IMR-90 (cell line): ENCODE measurements around the gene ORC2. TPM values are rescaled to one million over a fixed set of nuclear protein-coding genes. Genes with fewer than 3 reads are reported as not detected.

Source experiments
- ATAC-seq: fragments of 200-7000 bp; cut with Tn5 transposase; 2 replicates; pipeline ENCODE4 v1.9.1; 2020; ENCODE audit warnings: low read depth, mild to moderate bottlenecking, moderate library complexity
- BruUV-seq: library from RNA; stranded (reverse); fragments of 400-500 nt; replicated peaks from 2 replicates; lab custom pipeline; 2021; lab: Mats Ljungman, UMichigan
- CTCF ChIA-PET: fragments of 300-600 bp; formaldehyde crosslinking; extraction: SDS; loops from one replicate; lab custom pipeline; 2021; ENCODE audit warnings: antibody characterized with exemption; lab: Yijun Ruan, JAX
- POLR2A ChIA-PET: fragments of 300-600 bp; sonication (Branson Sonifier 250); formaldehyde crosslinking; loops from one replicate; lab custom pipeline; 2022; ENCODE audit warnings: antibody characterized with exemption; ENCODE audit not compliant: unreplicated experiment; lab: Charles Lee
- DNase-seq: peaks from one replicate; pipeline ENCODE4 v3.0.0; 2013
- H2AFZ ChIP-seq: replicated peaks from 2 replicates; pipeline ENCODE3; 2013; ENCODE audit warnings: low read length, mild to moderate bottlenecking; ENCODE audit not compliant: poor library complexity
- H2AK5ac ChIP-seq: 2 replicates; pipeline ENCODE4 v1.6.1; 2013; ENCODE audit warnings: low read depth, low read length, inconsistent platforms
- H2AK9ac ChIP-seq: replicated peaks from 2 replicates; pipeline ENCODE3; 2013; ENCODE audit warnings: mild to moderate bottlenecking, low read depth, low read length, moderate library complexity; ENCODE audit not compliant: poor library complexity
- H2BK120ac ChIP-seq: 2 replicates; pipeline ENCODE4 v1.6.1; 2013; ENCODE audit warnings: low read depth, low read length, inconsistent platforms
- H2BK15ac ChIP-seq: 3 replicates; pipeline ENCODE4 v1.6.1; 2013; ENCODE audit warnings: low read depth, low read length, inconsistent platforms
- H2BK20ac ChIP-seq: 2 replicates; pipeline ENCODE4 v1.6.1; 2013; ENCODE audit warnings: low read depth, mild to moderate bottlenecking, inconsistent platforms, low read length, moderate library complexity
- H2BK5ac ChIP-seq: 2 replicates; pipeline ENCODE4 v1.6.1; 2013; ENCODE audit warnings: mild to moderate bottlenecking, low read depth, low read length, inconsistent platforms; ENCODE audit not compliant: poor library complexity, severe bottlenecking
- H3K14ac ChIP-seq: replicated peaks from 2 replicates; pipeline ENCODE4 v1.6.1; 2013; ENCODE audit warnings: low read depth, low read length, inconsistent platforms
- H3K18ac ChIP-seq: 2 replicates; pipeline ENCODE4 v1.6.1; 2013; ENCODE audit warnings: low read depth, low read length, control low read depth
- H3K23ac ChIP-seq: 2 replicates; pipeline ENCODE4 v1.6.1; 2013; ENCODE audit warnings: low read depth, low read length, inconsistent platforms
- H3K27ac ChIP-seq: 2 replicates; pipeline ENCODE4 v1.5.1; 2013; ENCODE audit warnings: mild to moderate bottlenecking, control low read depth, low read length; ENCODE audit not compliant: insufficient read depth
- H3K27me3 ChIP-seq: 2 replicates; pipeline ENCODE4 v1.6.1; 2013; ENCODE audit warnings: low read length; ENCODE audit not compliant: control insufficient read depth, insufficient read depth
- H3K36me3 ChIP-seq: 2 replicates; pipeline ENCODE4 v1.6.1; 2013; ENCODE audit warnings: low read length, mixed read lengths; ENCODE audit not compliant: control insufficient read depth, insufficient read depth
- H3K4ac ChIP-seq: 2 replicates; pipeline ENCODE4 v1.6.1; 2013; ENCODE audit warnings: low read depth, low read length, inconsistent platforms
- H3K4me1 ChIP-seq: 2 replicates; pipeline ENCODE4 v1.6.1; 2013; ENCODE audit warnings: low read length, mixed read lengths; ENCODE audit not compliant: control insufficient read depth, insufficient read depth
- H3K4me2 ChIP-seq: 2 replicates; pipeline ENCODE4 v1.6.1; 2013; ENCODE audit warnings: low read depth, mild to moderate bottlenecking, control low read depth, low read length, moderate library complexity
- H3K4me3 ChIP-seq: 2 replicates; pipeline ENCODE4 v1.5.1; 2013; ENCODE audit warnings: low read depth, mild to moderate bottlenecking, control low read depth, low read length, moderate library complexity; ENCODE audit not compliant: insufficient read depth
- H3K56ac ChIP-seq: 2 replicates; pipeline ENCODE4 v1.6.1; 2013; ENCODE audit warnings: low read length, inconsistent platforms; ENCODE audit not compliant: insufficient read depth; ENCODE audit errors: extremely low read depth
- H3K79me1 ChIP-seq, 2 experiments: 2 replicates each; pipeline ENCODE4 v1.6.1; 2013; ENCODE audit warnings: low read length in 2 of 2, inconsistent platforms in 1 of 2, low read depth in 1 of 2
- H3K9ac ChIP-seq: 2 replicates; pipeline ENCODE4 v1.6.1; 2013; ENCODE audit warnings: low read depth, low read length, control low read depth
- H3K9me1 ChIP-seq: 2 replicates; pipeline ENCODE4 v1.6.1; 2013; ENCODE audit warnings: low read length, inconsistent platforms; ENCODE audit not compliant: insufficient read depth
- H3K9me3 ChIP-seq: 2 replicates; pipeline ENCODE4 v1.6.1; 2013; ENCODE audit warnings: low read length; ENCODE audit not compliant: control insufficient read depth, insufficient read depth
- H4K20me1 ChIP-seq: 2 replicates; pipeline ENCODE4 v1.6.1; 2013; ENCODE audit warnings: low read length, inconsistent platforms; ENCODE audit not compliant: insufficient read depth
- H4K5ac ChIP-seq: 2 replicates; pipeline ENCODE4 v1.6.1; 2013; ENCODE audit warnings: mild to moderate bottlenecking, low read depth, low read length, control low read depth
- H4K8ac ChIP-seq, 2 experiments: 2 replicates each; pipeline ENCODE4 v1.6.1; 2013; ENCODE audit warnings: low read depth in 2 of 2, low read length in 2 of 2, control low read depth in 1 of 2, inconsistent platforms in 1 of 2
- H4K91ac ChIP-seq: 2 replicates; pipeline ENCODE4 v1.6.1; 2013; ENCODE audit warnings: low read depth, low read length, inconsistent platforms; ENCODE audit not compliant: insufficient read depth
- BHLHE40 ChIP-seq: fragments of 150-350 bp; IDR thresholded peaks from 2 replicates; pipeline ENCODE4 v1.6.1; 2016; ENCODE audit warnings: mild to moderate bottlenecking, low read depth, low read length
- CEBPB ChIP-seq: IDR thresholded peaks from 2 replicates; pipeline ENCODE4 v1.6.1; 2012; ENCODE audit warnings: low read depth, low read length, improper control_type of control experiment
- CHD1 ChIP-seq: IDR thresholded peaks from 2 replicates; pipeline ENCODE4 v1.6.1; 2012; ENCODE audit warnings: low read depth, low read length, improper control_type of control experiment
- FOS ChIP-seq: fragments of 150-350 bp; IDR thresholded peaks from 2 replicates; pipeline ENCODE4 v1.6.1; 2016; ENCODE audit warnings: low read depth, low read length
- MAFK ChIP-seq: IDR thresholded peaks from 2 replicates; pipeline ENCODE4 v1.6.1; 2012; ENCODE audit warnings: low read depth, low read length, improper control_type of control experiment
- MAZ ChIP-seq: IDR thresholded peaks from 2 replicates; pipeline ENCODE4 v1.6.1; 2012; ENCODE audit warnings: low read depth, mild to moderate bottlenecking, low read length, improper control_type of control experiment, moderate library complexity, borderline replicate concordance
- MXI1 ChIP-seq: IDR thresholded peaks from 2 replicates; pipeline ENCODE4 v1.6.1; 2012; ENCODE audit warnings: low read depth, mild to moderate bottlenecking, low read length, moderate library complexity, borderline replicate concordance
- NFE2L2 ChIP-seq: fragments of 150-350 bp; IDR thresholded peaks from 2 replicates; pipeline ENCODE4 v1.6.1; 2016; ENCODE audit warnings: low read depth, mild to moderate bottlenecking, low read length
- POLR2A ChIP-seq: IDR thresholded peaks from 2 replicates; pipeline ENCODE4 v1.6.1; 2012; ENCODE audit warnings: mild to moderate bottlenecking, low read depth, low read length
- RAD21 ChIP-seq: IDR thresholded peaks from 2 replicates; pipeline ENCODE4 v1.6.1; 2012; ENCODE audit warnings: low read length, improper control_type of control experiment
- RCOR1 ChIP-seq: IDR thresholded peaks from 2 replicates; pipeline ENCODE4 v1.6.1; 2012; ENCODE audit warnings: mild to moderate bottlenecking, low read length, improper control_type of control experiment; ENCODE audit not compliant: insufficient replicate concordance
- RFX5 ChIP-seq: IDR thresholded peaks from 2 replicates; pipeline ENCODE4 v1.8.0; 2012; ENCODE audit warnings: low read depth, mild to moderate bottlenecking, low read length, moderate library complexity
- SMC3 ChIP-seq: fragments of 150-350 bp; IDR thresholded peaks from 2 replicates; pipeline ENCODE4 v1.6.1; 2016; ENCODE audit warnings: low read depth, mild to moderate bottlenecking, antibody characterized with exemption, low read length, moderate library complexity
- WGBS, 2 experiments: methylation state at CpG; one replicate each; pipeline versions ENCODE4 v1.1.5 to v1.1.7; 2013; ENCODE audit warnings: missing lambda C conversion rate in 2 of 2; ENCODE audit not compliant: insufficient read length in 1 of 2; ENCODE audit errors: extremely low coverage in 2 of 2; 5-methylcytosine and 5-hydroxymethylcytosine counted together
- dilution Hi-C: fragments of 300-500 bp; cut with HindIII; formaldehyde crosslinking; loops from one replicate; pipeline ENCODE4 v1.14.3; 2018; ENCODE audit warnings: low sequenced_read_pairs; ENCODE audit not compliant: unreplicated experiment
- in situ Hi-C: fragments of 300-500 bp; cut with MboI; formaldehyde crosslinking; loops from 3 replicates; pipeline ENCODE4 v1.14.3; 2019; ENCODE audit warnings: low sequenced_read_pairs, inconsistent platforms, mixed read lengths
- intact Hi-C: fragments of 100-400 bp; cut with micrococcal nuclease; formaldehyde crosslinking; loops from 2 replicates; pipeline ENCODE4 v1.10.0; 2022
- polyA plus RNA-seq, 3 experiments: library from polyadenylated mRNA; depleted of rRNA; stranded (reverse); fragments of >200 nt; gene quantifications; 2 replicates each; pipeline ENCODE4 v1.2.3, GENCODE V29; 2012; ENCODE audit warnings: low replicate concordance in 1 of 3
- total RNA-seq: library from RNA; depleted of rRNA; stranded (reverse); fragments of >200 nt; gene quantifications from 2 replicates; pipeline ENCODE4 v1.2.3, GENCODE V29; 2012
- TF ChIP-seq, protein P1 (sequence below): fragments of 150-350 bp; IDR thresholded peaks from 2 replicates; pipeline ENCODE4 v1.6.1; 2017; ENCODE audit warnings: mild to moderate bottlenecking, antibody characterized with exemption, low read length, low read depth
- TF ChIP-seq, protein P2 (sequence below): fragments of 150-350 bp; IDR thresholded peaks from 2 replicates; pipeline ENCODE4 v1.6.1; 2016; ENCODE audit warnings: low read depth, mild to moderate bottlenecking, low read length, moderate library complexity, borderline replicate concordance
- TF ChIP-seq, protein P3 (sequence below): conservative IDR thresholded peaks from 2 replicates; pipeline ENCODE4 v1.5.1; 2012; ENCODE audit warnings: mild to moderate bottlenecking, low read depth, low read length, improper control_type of control experiment

The ORC2 gene
- total and polyA plus RNA-seq, 2 of the 4 experiments (the other 2 are of a cell fraction) = 4.4 to 10.0 TPM

DNA sequence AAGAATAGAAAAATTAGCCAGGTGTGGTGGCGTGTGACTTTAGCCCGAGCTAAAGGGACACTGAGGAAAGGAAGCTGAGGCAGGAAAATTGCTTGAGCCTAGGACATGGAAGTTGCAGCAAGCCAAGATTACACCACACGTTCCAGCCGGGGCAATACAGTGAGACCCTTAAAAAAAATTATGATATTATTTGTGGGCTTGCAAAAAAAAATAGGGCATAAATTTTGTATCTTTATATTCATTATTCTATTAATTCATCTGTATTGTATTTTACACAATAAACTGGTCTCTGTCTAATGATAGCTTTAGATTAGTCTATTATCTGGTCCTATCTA lies 18.1 kb downstream of the ORC2 start:
- CTCF ChIA-PET = interaction anchor here (0.6 to 1.4 kb wide), 4 partner anchors 8 to 29 kb away, joined by 3 to 7 read pairs (median 4); partner anchors contain the start of gene ORC2
- POLR2A ChIA-PET = no interaction called here
- H2BK120ac ChIP-seq = peak overlapping the region; percentile 46

More for the DNA sequence above, 18.1 kb downstream of the ORC2 start:
- Histone ChIP-seq H4K91ac (peak overlapping the region; percentile 21; the same call in 1 of the 2 replicates), H3K4me2 (no peak overlapping the region), H3K9ac (no peak overlapping the region), H2BK15ac (no peak overlapping the region), H2AK9ac (peak overlapping the region; percentile 37), H3K27me3 (no peaks in the 10 kb centered on the region), H3K23ac (no peak overlapping the region), H3K56ac (no peak overlapping the region), H3K18ac (peak overlapping the region; percentile 57; the same call in 1 of the 2 replicates), H3K27ac (peak overlapping the region; percentile 58; the same call in 1 of the 2 replicates), H2BK5ac (peak overlapping the region; percentile 94), H3K36me3 (peaks cover 9% of the 10 kb centered on the region), H2AFZ (no peak overlapping the region), H3K4me1 (peaks cover 7% of the 10 kb centered on the region), H3K9me1 (peaks cover 6% of the 10 kb centered on the region), H3K14ac (no peak overlapping the region; the same call in 1 of the 2 replicates), H4K5ac (no peak overlapping the region), H2BK20ac (peak overlapping the region; percentile 10; the same call in 1 of the 2 replicates), H2AK5ac (0 out of 2 replicates have a peak overlapping the region, but pooled peaks have one; percentile 44), H4K8ac (peak overlapping the region in 1 of 2 experiments; percentile 54; a peak in 1 of 4 replicates), H3K4me3 (no peak overlapping the region), H3K4ac (peak overlapping the region; percentile 54; the same call in 1 of the 2 replicates), H3K9me3 (no peaks in the 10 kb centered on the region), H4K20me1 (no peaks in the 10 kb centered on the region), H3K79me1 (peaks cover 0 to 3% of the 10 kb centered on the region in 2 experiments; a peak in 2 of 4 replicates)
- no CpG with 5 or more reads among the region's 4 CpGs for WGBS, 2 experiments
- no peak for ATAC-seq
- intact Hi-C loops = no loop called here
- TF ChIP-seq NFE2L2 (no peak), MAFK (no peak), RFX5 (no peak), MXI1 (no peak), POLR2A (no peak), MAZ (no peak), SMC3 (no peak), FOS (no peak), RCOR1 (no peak), CEBPB (no peak), RAD21 (no peak), CHD1 (no peak), BHLHE40 (no peak)
- TF ChIP-seq, protein P1, sequence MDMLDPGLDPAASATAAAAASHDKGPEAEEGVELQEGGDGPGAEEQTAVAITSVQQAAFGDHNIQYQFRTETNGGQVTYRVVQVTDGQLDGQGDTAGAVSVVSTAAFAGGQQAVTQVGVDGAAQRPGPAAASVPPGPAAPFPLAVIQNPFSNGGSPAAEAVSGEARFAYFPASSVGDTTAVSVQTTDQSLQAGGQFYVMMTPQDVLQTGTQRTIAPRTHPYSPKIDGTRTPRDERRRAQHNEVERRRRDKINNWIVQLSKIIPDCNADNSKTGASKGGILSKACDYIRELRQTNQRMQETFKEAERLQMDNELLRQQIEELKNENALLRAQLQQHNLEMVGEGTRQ = no peak
- TF ChIP-seq, protein P2, sequence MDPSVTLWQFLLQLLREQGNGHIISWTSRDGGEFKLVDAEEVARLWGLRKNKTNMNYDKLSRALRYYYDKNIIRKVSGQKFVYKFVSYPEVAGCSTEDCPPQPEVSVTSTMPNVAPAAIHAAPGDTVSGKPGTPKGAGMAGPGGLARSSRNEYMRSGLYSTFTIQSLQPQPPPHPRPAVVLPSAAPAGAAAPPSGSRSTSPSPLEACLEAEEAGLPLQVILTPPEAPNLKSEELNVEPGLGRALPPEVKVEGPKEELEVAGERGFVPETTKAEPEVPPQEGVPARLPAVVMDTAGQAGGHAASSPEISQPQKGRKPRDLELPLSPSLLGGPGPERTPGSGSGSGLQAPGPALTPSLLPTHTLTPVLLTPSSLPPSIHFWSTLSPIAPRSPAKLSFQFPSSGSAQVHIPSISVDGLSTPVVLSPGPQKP = no peak
- TF ChIP-seq, protein P3, sequence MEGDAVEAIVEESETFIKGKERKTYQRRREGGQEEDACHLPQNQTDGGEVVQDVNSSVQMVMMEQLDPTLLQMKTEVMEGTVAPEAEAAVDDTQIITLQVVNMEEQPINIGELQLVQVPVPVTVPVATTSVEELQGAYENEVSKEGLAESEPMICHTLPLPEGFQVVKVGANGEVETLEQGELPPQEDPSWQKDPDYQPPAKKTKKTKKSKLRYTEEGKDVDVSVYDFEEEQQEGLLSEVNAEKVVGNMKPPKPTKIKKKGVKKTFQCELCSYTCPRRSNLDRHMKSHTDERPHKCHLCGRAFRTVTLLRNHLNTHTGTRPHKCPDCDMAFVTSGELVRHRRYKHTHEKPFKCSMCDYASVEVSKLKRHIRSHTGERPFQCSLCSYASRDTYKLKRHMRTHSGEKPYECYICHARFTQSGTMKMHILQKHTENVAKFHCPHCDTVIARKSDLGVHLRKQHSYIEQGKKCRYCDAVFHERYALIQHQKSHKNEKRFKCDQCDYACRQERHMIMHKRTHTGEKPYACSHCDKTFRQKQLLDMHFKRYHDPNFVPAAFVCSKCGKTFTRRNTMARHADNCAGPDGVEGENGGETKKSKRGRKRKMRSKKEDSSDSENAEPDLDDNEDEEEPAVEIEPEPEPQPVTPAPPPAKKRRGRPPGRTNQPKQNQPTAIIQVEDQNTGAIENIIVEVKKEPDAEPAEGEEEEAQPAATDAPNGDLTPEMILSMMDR = no peak
- dilution Hi-C loops = no loop called here
- in situ Hi-C loops = no loop called here
- DNase-seq = no peak
- BruUV-seq = no TSS peak
